ENCODE data around the gene THAP7.

The THAP7 gene

GRCh38 chr22:20994128-20994901 is 7.6 kb downstream of the THAP7 start:
- no peak overlapping the region for H2AK5ac ChIP-seq (ENCODE audit: low read depth, low read length)
- no peak for DNase-seq (ENCODE audit: low spot score)
- H3K27ac ChIP-seq (replicated peaks; ENCODE audit: low read length) = no peak overlapping the region
- H3K9me3 ChIP-seq (replicated peaks in 1 of 2; ENCODE audit: control insufficient read depth in 2 of 2, insufficient read depth in 1 of 2, low read depth in 1 of 2, low read length in 2 of 2) = no peaks in the 10 kb centered on the region
- H3K4ac ChIP-seq (ENCODE audit: low read length) = no peak overlapping the region
- no peak overlapping the region for H3K18ac ChIP-seq (ENCODE audit: low read length)
- no peak overlapping the region for H2AFZ ChIP-seq (ENCODE audit: low read length)
- H2BK12ac ChIP-seq (ENCODE audit: low read length) = no peak overlapping the region
- H3K9ac ChIP-seq (ENCODE audit: low read depth, low read length, poor library complexity) = peak overlapping the region; percentile 68
- H3K4me3 ChIP-seq (ENCODE audit: low read length in 2 of 2) = no peak overlapping the region
- no peak overlapping the region for H3K4me2 ChIP-seq (ENCODE audit: insufficient read depth, low read length, poor library complexity, severe bottlenecking)
- H3K27me3 ChIP-seq (ENCODE audit: control insufficient read depth in 3 of 3, insufficient read depth in 3 of 3, low read depth in 1 of 3, low read length in 3 of 3) = no peaks in the 10 kb centered on the region
- H3K4me1 ChIP-seq (ENCODE audit: control insufficient read depth in 2 of 2, insufficient read depth in 1 of 2, low read depth in 1 of 2, low read length in 2 of 2) = no peaks in the 10 kb centered on the region
- H4K91ac ChIP-seq (ENCODE audit: low read depth, low read length, poor library complexity) = no peak overlapping the region
- peak overlapping the region; percentile 50 for H2BK5ac ChIP-seq (ENCODE audit: low read length)
- H2BK120ac ChIP-seq (ENCODE audit: low read depth, low read length) = no peak overlapping the region
- H3K23ac ChIP-seq (ENCODE audit: low read depth, low read length, poor library complexity) = peak overlapping the region; percentile 91
- no peak overlapping the region for H3K14ac ChIP-seq (ENCODE audit: low read length)
- no CpG with 5 or more reads among the region's 30 CpGs for WGBS, 2 donors (ENCODE audit: extremely low coverage in 2 of 2, insufficient read length in 2 of 2, insufficient replicate concordance in 1 of 2)
- H2BK15ac ChIP-seq (ENCODE audit: low read length) = no peak overlapping the region
- H4K8ac ChIP-seq (ENCODE audit: low read depth, low read length) = peak overlapping the region; percentile 2
- H3K79me1 ChIP-seq (ENCODE audit: low read depth, low read length) = peaks cover 2% of the 10 kb centered on the region
- H3K36me3 ChIP-seq (replicated peaks in 1 of 2; ENCODE audit: control insufficient read depth in 2 of 2, insufficient read depth in 2 of 2, low read length in 2 of 2) = peaks cover 60 to 85% of the 10 kb centered on the region in 2 donors

DNA sequence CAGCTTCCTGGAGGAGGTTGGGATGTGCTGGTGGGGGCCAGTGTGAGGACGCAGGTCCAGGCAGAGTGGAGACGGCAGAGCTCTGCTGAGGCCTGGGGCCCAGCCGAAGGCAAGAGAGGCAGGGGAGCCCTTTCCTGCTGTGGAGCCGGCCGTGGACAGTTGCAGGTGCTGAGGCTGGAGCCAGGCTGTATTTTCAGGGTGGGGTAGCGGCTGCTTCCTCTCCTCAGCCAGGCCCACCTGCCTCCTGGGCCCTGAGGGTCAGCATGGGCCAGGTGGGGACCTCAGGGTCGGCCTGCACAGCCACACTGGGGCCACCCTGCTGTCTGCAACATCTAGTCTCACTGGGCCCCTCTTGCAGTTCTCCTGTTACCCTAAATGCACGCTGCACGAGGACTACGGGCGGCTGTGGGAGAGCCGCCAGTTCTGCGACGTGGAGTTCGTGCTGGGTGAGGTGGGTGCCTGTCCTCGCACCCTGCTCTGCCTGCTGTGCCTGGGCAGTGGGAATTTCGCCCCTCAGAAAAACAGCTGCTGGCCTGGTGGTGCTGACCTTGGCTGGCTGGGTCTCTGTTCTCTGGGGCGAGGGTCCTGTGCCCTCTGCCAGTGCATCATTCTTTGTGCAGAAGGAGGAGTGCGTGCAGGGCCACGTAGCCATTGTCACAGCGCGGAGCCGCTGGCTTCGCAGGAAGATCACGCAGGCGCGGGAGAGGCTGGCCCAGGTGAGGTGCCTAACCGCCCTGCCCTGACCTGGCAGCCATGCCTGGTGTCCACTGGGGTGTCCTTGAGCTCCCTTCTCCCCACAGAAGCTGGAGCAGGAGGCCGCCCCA is 8.4 kb downstream of the THAP7 start:
- no CpG with 5 or more reads among the region's 29 CpGs for WGBS, 2 donors (ENCODE audit: extremely low coverage in 2 of 2, insufficient read length in 2 of 2, insufficient replicate concordance in 1 of 2)

GRCh38 chr22:20992456-20993303 is 9.2 kb downstream of the THAP7 start:
- Histone ChIP-seq H2BK15ac (ENCODE audit: low read length) (peak overlapping the region; percentile 27), H3K4ac (ENCODE audit: low read length) (no peak overlapping the region), H3K4me2 (ENCODE audit: insufficient read depth, low read length, poor library complexity, severe bottlenecking) (no peak overlapping the region), H2BK12ac (ENCODE audit: low read length) (no peak overlapping the region), H3K4me3 (ENCODE audit: low read length in 2 of 2) (no peak overlapping the region), H2BK120ac (ENCODE audit: low read depth, low read length) (no peak overlapping the region), H3K27ac (replicated peaks; ENCODE audit: low read length) (no peak overlapping the region), H3K27me3 (ENCODE audit: control insufficient read depth in 3 of 3, insufficient read depth in 3 of 3, low read depth in 1 of 3, low read length in 3 of 3) (no peaks in the 10 kb centered on the region), H3K4me1 (ENCODE audit: control insufficient read depth in 2 of 2, insufficient read depth in 1 of 2, low read depth in 1 of 2, low read length in 2 of 2) (no peaks in the 10 kb centered on the region), H3K36me3 (replicated peaks in 1 of 2; ENCODE audit: control insufficient read depth in 2 of 2, insufficient read depth in 2 of 2, low read length in 2 of 2) (peaks cover 54 to 76% of the 10 kb centered on the region in 2 donors), H3K18ac (ENCODE audit: low read length) (no peak overlapping the region), H3K23ac (ENCODE audit: low read depth, low read length, poor library complexity) (peak overlapping the region; percentile 91), H3K79me1 (ENCODE audit: low read depth, low read length) (peaks cover 2% of the 10 kb centered on the region), H3K14ac (ENCODE audit: low read length) (no peak overlapping the region), H3K9me3 (replicated peaks in 1 of 2; ENCODE audit: control insufficient read depth in 2 of 2, insufficient read depth in 1 of 2, low read depth in 1 of 2, low read length in 2 of 2) (no peaks in the 10 kb centered on the region), H4K8ac (ENCODE audit: low read depth, low read length) (no peak overlapping the region), H4K91ac (ENCODE audit: low read depth, low read length, poor library complexity) (no peak overlapping the region), H2AFZ (ENCODE audit: low read length) (no peak overlapping the region), H3K9ac (ENCODE audit: low read depth, low read length, poor library complexity) (peak overlapping the region; percentile 34), H2BK5ac (ENCODE audit: low read length) (no peak overlapping the region), H2AK5ac (ENCODE audit: low read depth, low read length) (no peak overlapping the region)
- no CpG with 5 or more reads among the region's 21 CpGs for WGBS, 2 donors (ENCODE audit: extremely low coverage in 2 of 2, insufficient read length in 2 of 2, insufficient replicate concordance in 1 of 2)
- no peak for DNase-seq (ENCODE audit: low spot score)

More for the DNA sequence above, 8.4 kb downstream of the THAP7 start:
- no peak overlapping the region for H2AFZ ChIP-seq (ENCODE audit: low read length)
- H3K36me3 ChIP-seq (replicated peaks in 1 of 2; ENCODE audit: control insufficient read depth in 2 of 2, insufficient read depth in 2 of 2, low read length in 2 of 2) = peaks cover 55 to 77% of the 10 kb centered on the region in 2 donors
- H3K4me1 ChIP-seq (ENCODE audit: control insufficient read depth in 2 of 2, insufficient read depth in 1 of 2, low read depth in 1 of 2, low read length in 2 of 2) = no peaks in the 10 kb centered on the region
- no peak overlapping the region for H2AK5ac ChIP-seq (ENCODE audit: low read depth, low read length)
- H3K4me2 ChIP-seq (ENCODE audit: insufficient read depth, low read length, poor library complexity, severe bottlenecking) = no peak overlapping the region
- no peak overlapping the region for H3K14ac ChIP-seq (ENCODE audit: low read length)
- DNase-seq (ENCODE audit: low spot score) = no peak
- peak overlapping the region; percentile 91 for H3K23ac ChIP-seq (ENCODE audit: low read depth, low read length, poor library complexity)
- no peak overlapping the region for H2BK15ac ChIP-seq (ENCODE audit: low read length)
- H3K18ac ChIP-seq (ENCODE audit: low read length) = no peak overlapping the region
- H3K27me3 ChIP-seq (ENCODE audit: control insufficient read depth in 3 of 3, insufficient read depth in 3 of 3, low read depth in 1 of 3, low read length in 3 of 3) = no peaks in the 10 kb centered on the region
- H4K8ac ChIP-seq (ENCODE audit: low read depth, low read length) = peak overlapping the region; percentile 23
- peaks cover 2% of the 10 kb centered on the region for H3K79me1 ChIP-seq (ENCODE audit: low read depth, low read length)
- H2BK120ac ChIP-seq (ENCODE audit: low read depth, low read length) = no peak overlapping the region
- H3K27ac ChIP-seq (replicated peaks; ENCODE audit: low read length) = no peak overlapping the region
- no peak overlapping the region for H3K4me3 ChIP-seq (ENCODE audit: low read length in 2 of 2)
- no peaks in the 10 kb centered on the region for H3K9me3 ChIP-seq (replicated peaks in 1 of 2; ENCODE audit: control insufficient read depth in 2 of 2, insufficient read depth in 1 of 2, low read depth in 1 of 2, low read length in 2 of 2)
- no peak overlapping the region for H3K4ac ChIP-seq (ENCODE audit: low read length)
- no peak overlapping the region for H3K9ac ChIP-seq (ENCODE audit: low read depth, low read length, poor library complexity)
- H2BK12ac ChIP-seq (ENCODE audit: low read length) = no peak overlapping the region
- H4K91ac ChIP-seq (ENCODE audit: low read depth, low read length, poor library complexity) = no peak overlapping the region
- H2BK5ac ChIP-seq (ENCODE audit: low read length) = no peak overlapping the region

All from neuronal stem cell (in vitro differentiated cells).